Activated T-cell treated with anti-CD3 and anti-CD28 coated beads, Interleukin-2, amount 50 U/mL, for 24 hours (primary cell): ENCODE results near the gene WNT11.

Experiments
- DNase-seq: peaks from one replicate; pipeline ENCODE4 v3.0.0-alpha.2; 2020
- H3K27ac Mint-ChIP-seq: 2 replicates; pipeline ENCODE4 v1.8.0; 2020; ENCODE audit warnings: mild to moderate bottlenecking, mixed read lengths
- H3K27me3 Mint-ChIP-seq: 2 replicates; pipeline ENCODE4 v1.8.0; 2020; ENCODE audit warnings: mixed read lengths
- H3K36me3 Mint-ChIP-seq: 2 replicates; pipeline ENCODE4 v1.8.0; 2020; ENCODE audit warnings: low read depth, mixed read lengths
- H3K4me1 Mint-ChIP-seq: 2 replicates; pipeline ENCODE4 v1.8.0; 2020; ENCODE audit warnings: low read depth, mixed read lengths
- H3K4me3 Mint-ChIP-seq: 2 replicates; pipeline ENCODE4 v1.8.0; 2020; ENCODE audit warnings: mild to moderate bottlenecking, moderate library complexity, mixed read lengths
- H3K9me3 Mint-ChIP-seq: 2 replicates; pipeline ENCODE4 v1.8.0; 2020; ENCODE audit warnings: mixed read lengths

Gene WNT11

GRCh38 chr11:76141901-76142588, 64.3 kb downstream of the WNT11 start:
- Mint-ChIP-seq H3K27ac (no peak overlapping the region), H3K36me3 (peaks cover 32% of the 10 kb centered on the region), H3K9me3 (no peaks in the 10 kb centered on the region), H3K4me1 (no peaks in the 10 kb centered on the region), H3K4me3 (no peak overlapping the region), H3K27me3 (no peaks in the 10 kb centered on the region)
- no peak for DNase-seq

DNA sequence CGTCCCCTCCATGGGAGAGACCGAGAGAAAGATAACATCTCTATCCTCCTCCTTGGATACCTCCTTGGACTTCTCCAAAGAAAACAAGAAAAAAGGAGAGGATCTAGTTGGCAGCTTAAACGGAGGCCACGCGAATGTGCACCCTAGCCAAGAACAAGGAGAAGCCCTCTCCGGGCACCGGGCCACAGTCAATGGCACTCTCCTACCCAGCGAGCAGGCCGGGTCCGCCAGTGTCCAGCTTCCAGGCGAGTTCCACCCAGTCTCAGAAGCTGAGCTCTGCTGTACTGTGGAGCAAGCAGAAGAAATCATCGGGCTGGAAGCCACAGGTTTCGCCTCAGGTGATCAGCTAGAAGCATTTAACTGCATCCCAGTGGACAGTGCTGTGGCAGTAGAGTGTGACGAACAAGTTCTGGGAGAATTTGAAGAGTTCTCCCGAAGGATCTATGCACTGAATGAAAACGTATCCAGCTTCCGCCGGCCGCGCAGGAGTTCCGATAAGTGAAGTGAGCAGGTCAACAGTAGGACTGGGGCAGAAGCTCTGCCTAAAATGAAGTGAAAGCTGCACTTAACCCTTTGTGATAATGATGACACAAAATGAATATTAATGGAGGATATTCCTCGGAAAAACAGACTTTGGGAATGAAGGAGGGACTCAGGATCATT, 65.3 kb downstream of the WNT11 start:
- no peak for DNase-seq
- H3K27ac Mint-ChIP-seq, result no peak overlapping the region
- H3K4me1 Mint-ChIP-seq, result no peaks in the 10 kb centered on the region
- H3K9me3 Mint-ChIP-seq, result no peaks in the 10 kb centered on the region
- H3K27me3 Mint-ChIP-seq, result no peaks in the 10 kb centered on the region
- peaks cover 34% of the 10 kb centered on the region for H3K36me3 Mint-ChIP-seq
- no peak overlapping the region for H3K4me3 Mint-ChIP-seq

- no peak overlapping the region for H3K27ac Mint-ChIP-seq
- no peak overlapping the region for H3K4me3 Mint-ChIP-seq
- peaks cover 45% of the 10 kb centered on the region for H3K36me3 Mint-ChIP-seq
- no peaks in the 10 kb centered on the region for H3K27me3 Mint-ChIP-seq
- DNase-seq, result no peak
- no peaks in the 10 kb centered on the region for H3K9me3 Mint-ChIP-seq
- H3K4me1 Mint-ChIP-seq, result no peaks in the 10 kb centered on the region
Measured at GRCh38 chr11:76139314-76139713, 67.0 kb downstream of the WNT11 start.
